Tibial artery (tissue), 4 donors: ENCODE measurements around the gene CCDC87.

Source experiments
- DNase-seq, 2 donors: peaks; one replicate each; pipeline ENCODE4 v3.0.0-alpha.2; 2019
- H3K27ac ChIP-seq, 2 donors: fragments of 200-600 bp; sonication (generic) in 1 of 2; 1 replicate in 1 of 2; 2 replicates in 1 of 2; pipeline ENCODE4 v1.5.1; 2018 to 2019; ENCODE audit warnings: mild to moderate bottlenecking in 1 of 2
- H3K27me3 ChIP-seq, 2 donors: fragments of 200-600 bp; sonication (generic) in 1 of 2; one replicate each; pipeline versions ENCODE4 v1.5.1 to v1.6.0; 2016 to 2019
- H3K36me3 ChIP-seq, 3 donors: fragments of 200-600 bp; sonication (generic) in 2 of 3; one replicate each; pipeline ENCODE4 v1.5.1; 2016 to 2019; ENCODE audit warnings: mild to moderate bottlenecking in 2 of 3
- H3K4me1 ChIP-seq, 4 donors: fragments of 200-600 bp; sonication (generic) in 2 of 4; 1 replicate in 3 of 4; 2 replicates in 1 of 4; pipeline ENCODE4 v1.5.1; 2016 to 2019
- H3K4me3 ChIP-seq, 2 donors: fragments of 200-600 bp; sonication (generic) in 1 of 2; 1 replicate in 1 of 2; 2 replicates in 1 of 2; pipeline ENCODE4 v1.5.1; 2018 to 2019; ENCODE audit warnings: mild to moderate bottlenecking in 2 of 2
- H3K9me3 ChIP-seq, 3 donors: fragments of 200-600 bp; sonication (generic) in 1 of 3; one replicate each; pipeline ENCODE4 v1.5.1; 2016 to 2019
- intact Hi-C: fragments of 100-400 bp; cut with DNase I; formaldehyde crosslinking; loops from one replicate; pipeline ENCODE4 v1.15.0; 2023; ENCODE audit warnings: low total_unique reads
- TF ChIP-seq, protein P1 (sequence below), 2 experiments: fragments of 200-600 bp in 1 of 2; fragments of 450-650 bp in 1 of 2; IDR thresholded peaks; one replicate each; pipeline ENCODE4 v1.5.1; 2017 to 2019; ENCODE audit warnings: antibody characterized with exemption in 2 of 2, mild to moderate bottlenecking in 1 of 2, moderate library complexity in 1 of 2

The CCDC87 gene

DNA sequence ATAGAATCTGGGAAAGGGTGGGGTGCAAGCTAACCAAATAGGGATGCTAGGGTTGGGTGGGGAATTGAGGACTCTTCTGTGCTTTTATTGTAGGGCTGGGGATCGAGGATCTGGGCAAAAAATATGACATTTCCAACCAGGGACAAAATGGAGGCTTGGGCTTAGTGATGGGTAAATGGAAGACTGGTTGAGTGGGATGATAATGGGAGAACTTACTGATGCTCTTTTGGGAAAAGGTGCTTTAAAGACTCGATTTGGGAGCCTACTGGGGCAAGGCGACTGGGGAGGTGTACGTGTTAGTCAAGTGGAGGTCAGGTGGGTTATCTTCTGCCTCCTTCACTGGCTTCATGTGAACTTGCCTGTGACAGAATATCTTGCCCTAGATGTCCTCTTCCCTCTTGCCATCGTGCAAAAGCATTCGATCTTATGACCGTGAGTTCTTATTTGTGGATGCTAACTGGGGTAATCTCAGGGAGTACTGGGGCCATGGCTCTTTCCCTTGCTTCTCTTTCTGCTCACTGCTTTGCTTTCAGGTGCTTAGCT is 35.3 kb upstream of the CCDC87 start:
- Histone ChIP-seq H3K27ac (no peak overlapping the region), H3K36me3 (peaks cover 43 to 72% (median 69%) of the 10 kb centered on the region in 3 donors), H3K4me1 (peaks cover 0 to 44% (median 18%) of the 10 kb centered on the region in 4 donors), H3K4me3 (no peak overlapping the region), H3K27me3 (no peaks in the 10 kb centered on the region), H3K9me3 (no peaks in the 10 kb centered on the region)
- no peak for DNase-seq
- TF ChIP-seq, protein P1, sequence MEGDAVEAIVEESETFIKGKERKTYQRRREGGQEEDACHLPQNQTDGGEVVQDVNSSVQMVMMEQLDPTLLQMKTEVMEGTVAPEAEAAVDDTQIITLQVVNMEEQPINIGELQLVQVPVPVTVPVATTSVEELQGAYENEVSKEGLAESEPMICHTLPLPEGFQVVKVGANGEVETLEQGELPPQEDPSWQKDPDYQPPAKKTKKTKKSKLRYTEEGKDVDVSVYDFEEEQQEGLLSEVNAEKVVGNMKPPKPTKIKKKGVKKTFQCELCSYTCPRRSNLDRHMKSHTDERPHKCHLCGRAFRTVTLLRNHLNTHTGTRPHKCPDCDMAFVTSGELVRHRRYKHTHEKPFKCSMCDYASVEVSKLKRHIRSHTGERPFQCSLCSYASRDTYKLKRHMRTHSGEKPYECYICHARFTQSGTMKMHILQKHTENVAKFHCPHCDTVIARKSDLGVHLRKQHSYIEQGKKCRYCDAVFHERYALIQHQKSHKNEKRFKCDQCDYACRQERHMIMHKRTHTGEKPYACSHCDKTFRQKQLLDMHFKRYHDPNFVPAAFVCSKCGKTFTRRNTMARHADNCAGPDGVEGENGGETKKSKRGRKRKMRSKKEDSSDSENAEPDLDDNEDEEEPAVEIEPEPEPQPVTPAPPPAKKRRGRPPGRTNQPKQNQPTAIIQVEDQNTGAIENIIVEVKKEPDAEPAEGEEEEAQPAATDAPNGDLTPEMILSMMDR (IDR thresholded peaks at IDR 0.05), result no peak
- intact Hi-C loops, result no loop called here

DNA sequence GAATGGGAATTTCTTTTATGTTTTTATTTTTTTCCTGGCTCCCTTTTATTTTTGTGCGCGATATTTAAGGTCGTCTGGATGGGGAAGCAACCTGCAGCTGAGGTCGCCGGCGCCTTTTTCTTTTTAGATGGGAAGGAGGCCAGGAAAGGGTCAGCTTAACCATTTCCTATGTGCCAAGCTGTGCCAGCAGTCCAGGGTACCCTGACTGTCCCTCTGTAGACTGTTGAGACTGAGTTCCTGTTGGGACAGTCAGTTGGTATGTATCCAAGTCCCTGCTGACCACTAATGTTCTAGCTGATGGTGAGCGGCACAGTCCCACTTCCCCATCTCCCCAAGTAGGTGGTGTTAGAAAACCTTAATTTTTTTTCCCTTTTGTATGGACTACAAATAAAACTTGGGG is 34.1 kb upstream of the CCDC87 start:
- no peak overlapping the region for H3K27ac ChIP-seq
- no peak for DNase-seq
- H3K4me1 ChIP-seq, result peaks cover 0 to 44% (median 22%) of the 10 kb centered on the region in 4 donors
- no peak overlapping the region for H3K4me3 ChIP-seq
- no peaks in the 10 kb centered on the region for H3K27me3 ChIP-seq
- no peaks in the 10 kb centered on the region for H3K9me3 ChIP-seq
- peaks cover 43 to 70% (median 69%) of the 10 kb centered on the region in 3 donors for H3K36me3 ChIP-seq
- TF ChIP-seq, protein P1 (IDR thresholded peaks at IDR 0.05), result no peak
- intact Hi-C loops, result no loop called here

DNA sequence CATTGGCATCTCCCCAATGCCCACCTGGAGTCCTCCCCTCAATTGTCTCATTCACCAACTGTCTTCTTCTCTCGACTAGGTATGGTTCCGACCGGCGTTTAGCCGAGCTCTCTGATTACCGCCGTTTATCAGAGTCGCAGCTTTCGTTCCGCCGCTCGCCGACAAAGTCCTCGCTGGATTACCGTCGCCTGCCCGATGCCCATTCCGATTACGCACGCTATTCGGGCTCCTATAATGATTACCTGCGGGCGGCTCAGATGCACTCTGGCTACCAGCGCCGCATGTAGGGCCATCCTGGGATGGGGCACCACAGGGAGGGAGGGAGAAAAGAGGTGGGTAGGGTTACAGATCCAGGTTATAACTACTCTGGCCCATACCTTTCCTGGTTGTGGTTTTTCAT is 33.5 kb upstream of the CCDC87 start:
- no peaks in the 10 kb centered on the region for H3K27me3 ChIP-seq
- no peaks in the 10 kb centered on the region for H3K9me3 ChIP-seq
- H3K27ac ChIP-seq, result no peak overlapping the region
- intact Hi-C loops, result no loop called here
- H3K36me3 ChIP-seq, result peaks cover 43 to 70% (median 69%) of the 10 kb centered on the region in 3 donors
- peaks cover 0 to 45% (median 24%) of the 10 kb centered on the region in 4 donors for H3K4me1 ChIP-seq
- no peak for DNase-seq
- H3K4me3 ChIP-seq, result no peak overlapping the region
- TF ChIP-seq, protein P1 (IDR thresholded peaks at IDR 0.05), result no peak

DNA sequence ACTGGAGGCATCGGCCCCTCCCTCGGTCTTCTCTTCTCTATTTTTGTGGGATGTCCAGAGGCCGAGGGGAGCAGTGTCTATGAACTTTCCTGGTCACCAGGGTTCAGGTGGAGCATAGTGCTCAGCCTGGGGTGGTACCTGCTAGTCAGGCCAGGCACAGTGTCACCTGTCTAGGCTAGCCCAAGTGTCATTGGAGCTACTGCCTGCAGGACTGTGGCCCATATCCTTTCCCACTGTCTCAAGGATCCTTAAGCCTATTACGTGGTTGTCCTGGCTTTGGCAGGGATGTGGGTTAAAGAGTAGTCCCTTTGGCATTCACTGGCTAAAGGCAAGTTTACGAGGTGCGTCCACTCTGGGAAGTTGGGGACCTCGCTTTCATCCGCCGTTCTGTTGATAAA is 32.9 kb upstream of the CCDC87 start:
- Histone ChIP-seq H3K4me3 (no peak overlapping the region), H3K27ac (no peak overlapping the region), H3K36me3 (peaks cover 43 to 70% (median 69%) of the 10 kb centered on the region in 3 donors), H3K27me3 (no peaks in the 10 kb centered on the region), H3K9me3 (no peaks in the 10 kb centered on the region), H3K4me1 (peaks cover 0 to 52% (median 30%) of the 10 kb centered on the region in 4 donors)
- TF ChIP-seq, protein P1 (IDR thresholded peaks at IDR 0.05), result no peak
- no peak for DNase-seq
- intact Hi-C loops, result no loop called here

DNA sequence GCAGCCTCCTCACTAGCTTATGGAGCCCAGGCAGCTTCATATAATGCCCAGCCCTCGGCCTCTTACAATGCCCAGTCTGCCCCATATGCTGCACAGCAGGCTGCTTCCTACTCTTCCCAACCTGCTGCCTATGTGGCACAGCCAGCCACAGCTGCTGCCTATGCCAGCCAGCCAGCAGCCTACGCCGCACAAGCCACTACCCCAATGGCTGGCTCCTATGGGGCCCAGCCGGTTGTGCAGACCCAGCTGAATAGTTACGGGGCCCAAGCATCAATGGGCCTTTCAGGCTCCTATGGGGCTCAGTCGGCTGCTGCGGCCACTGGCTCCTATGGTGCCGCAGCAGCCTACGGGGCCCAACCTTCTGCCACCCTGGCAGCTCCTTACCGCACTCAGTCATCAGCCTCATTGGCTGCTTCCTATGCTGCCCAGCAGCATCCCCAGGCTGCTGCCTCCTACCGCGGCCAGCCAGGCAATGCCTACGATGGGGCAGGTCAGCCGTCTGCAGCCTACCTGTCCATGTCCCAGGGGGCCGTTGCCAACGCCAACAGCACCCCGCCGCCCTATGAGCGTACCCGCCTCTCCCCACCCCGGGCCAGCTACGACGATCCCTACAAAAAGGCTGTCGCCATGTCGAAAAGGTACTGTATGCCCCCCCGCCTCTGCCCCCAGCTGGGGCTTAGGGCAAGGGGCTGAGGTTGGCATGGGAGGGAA is 32.3 kb upstream of the CCDC87 start:
- TF ChIP-seq, protein P1 (IDR thresholded peaks at IDR 0.05), result no peak
- H3K4me3 ChIP-seq, result no peak overlapping the region
- DNase-seq, result no peak
- no peaks in the 10 kb centered on the region for H3K27me3 ChIP-seq
- H3K36me3 ChIP-seq, result peaks cover 43 to 66% (median 66%) of the 10 kb centered on the region in 3 donors
- intact Hi-C loops, result no loop called here
- H3K9me3 ChIP-seq, result no peaks in the 10 kb centered on the region
- H3K4me1 ChIP-seq, result peaks cover 0 to 57% (median 35%) of the 10 kb centered on the region in 4 donors
- no peak overlapping the region for H3K27ac ChIP-seq
